Loucy (cell line): ENCODE results near the gene EHD2.

Experiments used
- EZH2phosphoT487 ChIP-seq: fragments of 200-600 bp; IDR thresholded peaks from 2 replicates; pipeline ENCODE4 v1.6.1; 2018; ENCODE audit warnings: antibody characterized with exemption, mild to moderate bottlenecking, moderate library complexity, borderline replicate concordance
- TF ChIP-seq, protein P1 (sequence below): fragments of 200-600 bp; sonication (generic); conservative IDR thresholded peaks from 2 replicates; pipeline ENCODE4 v1.5.1; 2014; ENCODE audit warnings: mild to moderate bottlenecking, antibody characterized with exemption, low read length

- no peak for TF ChIP-seq EZH2phosphoT487
- TF ChIP-seq, protein P1, sequence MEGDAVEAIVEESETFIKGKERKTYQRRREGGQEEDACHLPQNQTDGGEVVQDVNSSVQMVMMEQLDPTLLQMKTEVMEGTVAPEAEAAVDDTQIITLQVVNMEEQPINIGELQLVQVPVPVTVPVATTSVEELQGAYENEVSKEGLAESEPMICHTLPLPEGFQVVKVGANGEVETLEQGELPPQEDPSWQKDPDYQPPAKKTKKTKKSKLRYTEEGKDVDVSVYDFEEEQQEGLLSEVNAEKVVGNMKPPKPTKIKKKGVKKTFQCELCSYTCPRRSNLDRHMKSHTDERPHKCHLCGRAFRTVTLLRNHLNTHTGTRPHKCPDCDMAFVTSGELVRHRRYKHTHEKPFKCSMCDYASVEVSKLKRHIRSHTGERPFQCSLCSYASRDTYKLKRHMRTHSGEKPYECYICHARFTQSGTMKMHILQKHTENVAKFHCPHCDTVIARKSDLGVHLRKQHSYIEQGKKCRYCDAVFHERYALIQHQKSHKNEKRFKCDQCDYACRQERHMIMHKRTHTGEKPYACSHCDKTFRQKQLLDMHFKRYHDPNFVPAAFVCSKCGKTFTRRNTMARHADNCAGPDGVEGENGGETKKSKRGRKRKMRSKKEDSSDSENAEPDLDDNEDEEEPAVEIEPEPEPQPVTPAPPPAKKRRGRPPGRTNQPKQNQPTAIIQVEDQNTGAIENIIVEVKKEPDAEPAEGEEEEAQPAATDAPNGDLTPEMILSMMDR: no peak
Measured at GRCh38 chr19:47675271-47675670, 38.0 kb upstream of the EHD2 start.
